Measurements from ENCODE around the gene CNTNAP2.

DNA sequence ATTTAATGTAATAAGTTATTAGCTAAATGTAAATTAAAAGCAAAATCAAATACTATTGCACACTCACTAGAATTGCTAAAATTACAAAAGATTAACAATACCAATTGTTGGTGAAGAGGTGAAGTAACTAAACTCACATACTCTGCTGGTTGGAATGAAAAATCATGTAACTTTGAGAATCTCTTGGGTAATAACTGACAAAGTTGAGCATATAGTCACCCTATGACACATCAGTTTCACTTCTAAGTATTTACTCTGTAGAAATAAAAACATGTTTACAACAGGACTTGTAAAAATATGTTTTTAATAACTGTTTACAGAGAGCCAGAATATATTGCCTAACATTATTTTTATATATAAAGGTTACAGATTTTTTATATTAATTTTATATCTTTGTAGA lies 33.6 kb downstream of the CNTNAP2 start:
- TF ChIP-seq POLR2AphosphoS5 (IDR thresholded peaks at IDR 0.05; ENCODE audit: low read depth, low read length): no peak
- TF ChIP-seq PAX5 (IDR thresholded peaks at IDR 0.05; ENCODE audit: insufficient read depth, low read length, severe bottlenecking): no peak
- no peak for TF ChIP-seq SPI1 (IDR thresholded peaks at IDR 0.05; ENCODE audit: low read depth, low read length)
- no peak for TF ChIP-seq POLR2A (IDR thresholded peaks at IDR 0.05; ENCODE audit: low read depth, low read length)
- no peak for TF ChIP-seq TAF1 (IDR thresholded peaks at IDR 0.05; ENCODE audit: low read depth, low read length)
